Stomach (tissue), 9 donors: ENCODE data around the gene SLC51B. TPM values are rescaled to one million over a fixed set of nuclear protein-coding genes. Genes with fewer than 3 reads are reported as not detected.

Experiments
- DNase-seq, 2 donors: peaks; one replicate each; pipeline versions ENCODE4 v3.0.0 to v3.0.0-alpha.2; 2013 to 2019
- H3K27ac ChIP-seq, 5 donors: fragments of 200-600 bp in 4 of 5; sonication (generic) in 4 of 5; one replicate each; pipeline ENCODE4 v1.5.1; 2013 to 2019; ENCODE audit warnings: mild to moderate bottlenecking in 1 of 5, moderate library complexity in 1 of 5
- H3K27me3 ChIP-seq, 3 donors: fragments of 200-600 bp; sonication (generic); one replicate each; pipeline ENCODE4 v1.5.1; 2017 to 2019; ENCODE audit warnings: mixed run types in 1 of 3
- H3K36me3 ChIP-seq, 4 donors: fragments of 200-600 bp; sonication (generic); 1 replicate in 3 of 4; 2 replicates in 1 of 4; pipeline ENCODE4 v1.5.1; 2016 to 2019
- H3K4me1 ChIP-seq, 4 donors: fragments of 200-600 bp; sonication (generic); one replicate each; pipeline ENCODE4 v1.5.1; 2016 to 2019
- H3K4me3 ChIP-seq, 4 donors: fragments of 200-600 bp; sonication (generic) in 3 of 4; one replicate each; pipeline ENCODE4 v1.5.1; 2016 to 2019; ENCODE audit warnings: mild to moderate bottlenecking in 1 of 4
- H3K9me3 ChIP-seq, 4 donors: fragments of 200-600 bp; sonication (generic); one replicate each; pipeline ENCODE4 v1.5.1; 2016 to 2019
- CTCF ChIP-seq, 7 experiments: fragments of 450-650 bp in 4 of 7; fragments of 200-600 bp in 3 of 7; sonication (generic) in 3 of 7; IDR thresholded peaks; one replicate each; pipeline ENCODE4 v1.5.1; 2016 to 2019; ENCODE audit warnings: antibody characterized with exemption in 7 of 7, control low read depth in 2 of 7, mild to moderate bottlenecking in 1 of 7
- EP300 ChIP-seq: sonication (generic); formaldehyde crosslinking; IDR thresholded peaks from one replicate; pipeline ENCODE4 v1.6.1; 2017; ENCODE audit warnings: antibody characterized with exemption
- POLR2A ChIP-seq, 4 donors: fragments of 450-650 bp; IDR thresholded peaks; one replicate each; pipeline ENCODE4 v1.6.1; 2016; ENCODE audit warnings: antibody characterized with exemption in 4 of 4, control low read depth in 2 of 4, mild to moderate bottlenecking in 1 of 4, moderate library complexity in 1 of 4
- POLR2AphosphoS5 ChIP-seq, 3 donors: sonication (generic); formaldehyde crosslinking; IDR thresholded peaks; one replicate each; pipeline ENCODE4 v1.6.1; 2016; ENCODE audit warnings: antibody characterized with exemption in 3 of 3
- WGBS, 5 donors: extraction: QIAGEN DNeasy Blood & Tissue Kit in 3 of 5; methylation state at CpG; one replicate each; pipeline versions ENCODE4 v1.1.5 to v1.1.7; 2013 to 2018; 5-methylcytosine and 5-hydroxymethylcytosine counted together
- intact Hi-C: fragments of 100-400 bp; cut with DNase I; formaldehyde crosslinking; loops from one replicate; pipeline ENCODE4 v1.15.1; 2023; ENCODE audit warnings: low total_unique reads
- polyA plus RNA-seq, 3 donors: library from polyadenylated mRNA; stranded (reverse); fragments of 200-250 nt; gene quantifications; one replicate each; pipeline ENCODE4 v1.2.3, GENCODE V29; 2013
- total RNA-seq, 5 donors: library from RNA; depleted of rRNA; stranded (reverse); fragments of >200 nt; gene quantifications; one replicate each; pipeline versions ENCODE4 v1.1.0 to v1.2.3, GENCODE V29; 2014 to 2016
- donor health status: healthy with polysubstance abuse.
- donor health status: Bipolar disorder and iron deficiency.
- donor health status: healthy.

SLC51B gene
- total and polyA plus RNA-seq, 8 donors: 0.38 to 19.7 (median 0.62) TPM; not detected in 5

GRCh38 chr15:65102912-65103311, 57.7 kb downstream of the SLC51B start:
- H3K36me3 ChIP-seq: peaks cover 40 to 86% (median 86%) of the 10 kb centered on the region in 4 donors
- no peak for DNase-seq
- H3K27me3 ChIP-seq: no peaks in the 10 kb centered on the region
- peaks cover 0 to 8% (median 4%) of the 10 kb centered on the region in 4 donors for H3K4me1 ChIP-seq
- 94 to 99% (median 97%) methylated on average over 3 of the region's 3 CpGs for WGBS, 5 donors
- intact Hi-C loops: no loop called here
- no peak overlapping the region for H3K27ac ChIP-seq
- no peaks in the 10 kb centered on the region for H3K9me3 ChIP-seq
- TF ChIP-seq POLR2A (IDR thresholded peaks at IDR 0.05) (no peak), CTCF (IDR thresholded peaks at IDR 0.05) (no peak), POLR2AphosphoS5 (IDR thresholded peaks at IDR 0.05) (no peak), EP300 (no peak)
- H3K4me3 ChIP-seq: no peak overlapping the region

Other genes with a start within 250 kb of the SLC51B start
- 10 to 100 TPM in 2 of 5 donors, 1 to 10 TPM in 3; 1.6 to 58.8 (median 2.8) TPM for gene PIF1, start 219.7 kb upstream of the SLC51B start, total RNA-seq
- 1 to 10 TPM in 2 of 3 donors, under 1 TPM in 1; 0.46 to 8.7 (median 2.0) TPM for gene PIF1, start 219.7 kb upstream of the SLC51B start, polyA plus RNA-seq
- gene PLEKHO2, start 203.5 kb upstream of the SLC51B start, total RNA-seq: 10 to 100 TPM in 4 of 5 donors, 1 to 10 TPM in 1; 9.0 to 23.9 (median 15.2) TPM
- 10 to 100 TPM in 2 of 3 donors, 1 to 10 TPM in 1; 7.5 to 25.4 (median 23.2) TPM for gene PLEKHO2, start 203.5 kb upstream of the SLC51B start, polyA plus RNA-seq
- 10 to 100 TPM in 2 of 5 donors, 1 to 10 TPM in 3; 4.0 to 43.8 (median 9.2) TPM for gene ANKDD1A, start 133.5 kb upstream of the SLC51B start, total RNA-seq
- 1 to 10 TPM; 1.5 to 2.7 (median 1.7) TPM for gene ANKDD1A, start 133.5 kb upstream of the SLC51B start, polyA plus RNA-seq
- gene SPG21, start 55.5 kb upstream of the SLC51B start, total RNA-seq: 100 to 1,000 TPM in 1 of 5 donors, 10 to 100 TPM in 4; 21.6 to 129 (median 68.2) TPM
- gene SPG21, start 55.5 kb upstream of the SLC51B start, polyA plus RNA-seq: 10 to 100 TPM; 61.6 to 68.7 (median 67.7) TPM
- 100 to 1,000 TPM in 1 of 5 donors, 10 to 100 TPM in 2, 1 to 10 TPM in 1, not detected in 1; 9.7 to 105 (median 20.2) TPM for gene MTFMT, start 15.7 kb upstream of the SLC51B start, total RNA-seq
- gene MTFMT, start 15.7 kb upstream of the SLC51B start, polyA plus RNA-seq: 10 to 100 TPM in 1 of 3 donors, 1 to 10 TPM in 2; 5.3 to 12.0 (median 6.1) TPM
- gene RASL12, start 22.6 kb downstream of the SLC51B start, total RNA-seq: 10 to 100 TPM in 2 of 5 donors, 1 to 10 TPM in 2, under 1 TPM in 1; 0.58 to 27.7 (median 9.6) TPM
- 10 to 100 TPM in 2 of 3 donors, 1 to 10 TPM in 1; 7.0 to 17.1 (median 12.2) TPM for gene RASL12, start 22.6 kb downstream of the SLC51B start, polyA plus RNA-seq
- gene KBTBD13, start 31.4 kb downstream of the SLC51B start, total RNA-seq: under 1 TPM in 1 of 5 donors, not detected in 4; 0.18 TPM
- not detected for gene KBTBD13, start 31.4 kb downstream of the SLC51B start, polyA plus RNA-seq
- gene UBAP1L, start 69.8 kb downstream of the SLC51B start, total RNA-seq: 1 to 10 TPM in 4 of 5 donors, not detected in 1; 1.8 to 5.3 (median 2.6) TPM
- gene UBAP1L, start 69.8 kb downstream of the SLC51B start, polyA plus RNA-seq: 1 to 10 TPM in 2 of 3 donors, not detected in 1; 2.9 to 4.0 TPM
- gene PDCD7, start 88.4 kb downstream of the SLC51B start, total RNA-seq: 100 to 1,000 TPM in 1 of 5 donors, 10 to 100 TPM in 4; 12.7 to 127 (median 31.5) TPM
- 10 to 100 TPM; 10.7 to 16.6 (median 12.4) TPM for gene PDCD7, start 88.4 kb downstream of the SLC51B start, polyA plus RNA-seq
- 100 to 1,000 TPM in 1 of 5 donors, 10 to 100 TPM in 4; 28.6 to 121 (median 85.9) TPM for gene CLPX, start 140.0 kb downstream of the SLC51B start, total RNA-seq
- gene CLPX, start 140.0 kb downstream of the SLC51B start, polyA plus RNA-seq: 10 to 100 TPM; 11.1 to 17.7 (median 11.1) TPM
- 10 to 100 TPM in 3 of 5 donors, 1 to 10 TPM in 2; 1.8 to 28.7 (median 14.3) TPM for gene CILP, start 166.1 kb downstream of the SLC51B start, total RNA-seq
- 1 to 10 TPM in 2 of 3 donors, under 1 TPM in 1; 0.76 to 1.9 (median 1.8) TPM for gene CILP, start 166.1 kb downstream of the SLC51B start, polyA plus RNA-seq
- gene PARP16, start 241.5 kb downstream of the SLC51B start, total RNA-seq: 10 to 100 TPM in 2 of 5 donors, 1 to 10 TPM in 3; 2.6 to 17.5 (median 6.1) TPM
- 1 to 10 TPM; 5.3 to 8.6 (median 7.4) TPM for gene PARP16, start 241.5 kb downstream of the SLC51B start, polyA plus RNA-seq